BJ (cell line): ENCODE data around the gene DDX54. TPM values are rescaled to one million over a fixed set of nuclear protein-coding genes. Genes with fewer than 3 reads are reported as not detected.

Experiments used
- CTCF ChIA-PET: fragments of 350-600 bp; formaldehyde crosslinking; extraction: SDS; loops from one replicate; lab custom pipeline; 2021; ENCODE audit warnings: antibody characterized with exemption, inconsistent platforms; lab: Yijun Ruan, JAX
- POLR2A ChIA-PET: fragments of 300-600 bp; sonication (Branson Sonifier 250); formaldehyde crosslinking; extraction: SDS; loops from one replicate; lab custom pipeline; 2021; ENCODE audit warnings: antibody characterized with exemption; lab: Charles Lee
- DNase-seq: peaks from one replicate; pipeline ENCODE4 v3.0.0-alpha.2; 2011; ENCODE audit warnings: low read depth
- H3K27me3 ChIP-seq: 2 replicates; pipeline ENCODE4 v1.6.0; 2011; ENCODE audit warnings: low read length; ENCODE audit not compliant: control insufficient read depth, insufficient read depth
- H3K36me3 ChIP-seq: 2 replicates; pipeline ENCODE4 v1.5.1; 2011; ENCODE audit warnings: low read length; ENCODE audit not compliant: control insufficient read depth, insufficient read depth
- H3K4me3 ChIP-seq: 2 replicates; pipeline ENCODE4 v1.5.1; 2011; ENCODE audit warnings: low read depth, mild to moderate bottlenecking, control low read depth, low read length
- polyA plus RNA-seq: library from polyadenylated mRNA; depleted of rRNA; stranded (reverse); fragments of >200 nt; gene quantifications from 2 replicates; pipeline ENCODE4 v1.2.3, GENCODE V29; 2011
- TF ChIP-seq, protein P1 (sequence below): IDR thresholded peaks from 2 replicates; pipeline ENCODE4 v1.5.1; 2011; ENCODE audit warnings: low read depth, mild to moderate bottlenecking, control low read depth, inconsistent platforms, low read length, moderate library complexity; ENCODE audit not compliant: insufficient read depth

The DDX54 gene
- polyA plus RNA-seq, 1 experiment, result 54.7 TPM

DNA sequence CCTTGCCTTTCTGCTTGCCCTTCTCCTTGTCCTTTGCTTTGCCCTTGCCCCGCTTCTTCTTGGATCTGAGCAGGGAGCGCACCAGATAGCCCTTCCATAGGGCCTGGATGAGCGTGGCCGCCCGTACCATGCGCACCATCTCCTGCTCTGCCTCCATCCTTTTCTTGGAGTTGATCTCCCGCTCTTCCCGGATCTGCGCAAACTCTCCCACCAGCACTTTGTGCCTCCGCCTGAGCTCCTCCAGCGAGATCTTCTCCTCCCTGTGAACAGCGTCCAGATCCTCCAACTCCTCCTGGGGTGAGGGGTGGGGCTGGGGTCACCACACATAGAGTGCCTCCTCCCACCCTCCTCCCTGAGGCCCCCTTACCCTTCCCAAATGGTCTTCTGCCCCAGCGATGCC is 10.3 kb upstream of the DDX54 start:
- Histone ChIP-seq H3K4me3 (no peak overlapping the region), H3K36me3 (peaks cover 8% of the 10 kb centered on the region), H3K27me3 (no peaks in the 10 kb centered on the region)
- CTCF ChIA-PET, result interaction anchor here (1.0 to 3.0 kb wide), 5 partner anchors 9 to 230 kb away, joined by 3 to 14 read pairs (median 5); no protein-coding TSS in a partner anchor
- TF ChIP-seq, protein P1, sequence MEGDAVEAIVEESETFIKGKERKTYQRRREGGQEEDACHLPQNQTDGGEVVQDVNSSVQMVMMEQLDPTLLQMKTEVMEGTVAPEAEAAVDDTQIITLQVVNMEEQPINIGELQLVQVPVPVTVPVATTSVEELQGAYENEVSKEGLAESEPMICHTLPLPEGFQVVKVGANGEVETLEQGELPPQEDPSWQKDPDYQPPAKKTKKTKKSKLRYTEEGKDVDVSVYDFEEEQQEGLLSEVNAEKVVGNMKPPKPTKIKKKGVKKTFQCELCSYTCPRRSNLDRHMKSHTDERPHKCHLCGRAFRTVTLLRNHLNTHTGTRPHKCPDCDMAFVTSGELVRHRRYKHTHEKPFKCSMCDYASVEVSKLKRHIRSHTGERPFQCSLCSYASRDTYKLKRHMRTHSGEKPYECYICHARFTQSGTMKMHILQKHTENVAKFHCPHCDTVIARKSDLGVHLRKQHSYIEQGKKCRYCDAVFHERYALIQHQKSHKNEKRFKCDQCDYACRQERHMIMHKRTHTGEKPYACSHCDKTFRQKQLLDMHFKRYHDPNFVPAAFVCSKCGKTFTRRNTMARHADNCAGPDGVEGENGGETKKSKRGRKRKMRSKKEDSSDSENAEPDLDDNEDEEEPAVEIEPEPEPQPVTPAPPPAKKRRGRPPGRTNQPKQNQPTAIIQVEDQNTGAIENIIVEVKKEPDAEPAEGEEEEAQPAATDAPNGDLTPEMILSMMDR, result no peak
- no peak for DNase-seq
- POLR2A ChIA-PET, result interaction anchor here (0.6 kb wide), 1 partner anchor 1093 kb away, joined by 11 read pairs; no protein-coding TSS in a partner anchor

DNA sequence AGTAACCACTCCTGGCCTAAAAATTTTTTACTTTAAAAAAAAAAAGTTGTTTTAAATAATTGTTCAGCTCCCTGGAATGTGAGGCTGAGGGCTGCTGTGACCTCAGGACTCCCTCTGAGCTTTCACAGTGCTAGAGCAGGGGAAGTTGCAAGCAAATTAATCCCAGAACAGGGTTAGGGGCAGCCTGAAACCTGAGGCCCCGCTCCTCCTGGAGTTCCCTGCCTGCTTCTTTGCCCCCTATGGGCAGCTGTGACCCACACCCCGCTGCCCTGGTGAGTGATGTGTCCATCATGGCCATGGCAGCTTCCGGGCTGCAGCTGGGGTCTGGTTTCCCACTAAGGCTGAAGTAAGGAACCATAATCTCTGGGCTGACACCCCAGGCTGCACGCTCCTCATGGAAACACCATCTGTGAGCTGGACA is 9.7 kb upstream of the DDX54 start:
- ChIA-PET POLR2A (interaction anchor here (0.6 kb wide), 2 partner anchors 1092 to 1761 kb away, joined by 3 to 11 read pairs; no protein-coding TSS in a partner anchor), CTCF (interaction anchor here (0.7 to 3.0 kb wide), 7 partner anchors 10 to 230 kb away, joined by 3 to 14 read pairs (median 5); no protein-coding TSS in a partner anchor)
- Histone ChIP-seq H3K27me3 (no peaks in the 10 kb centered on the region), H3K36me3 (peaks cover 8% of the 10 kb centered on the region), H3K4me3 (no peak overlapping the region)
- TF ChIP-seq, protein P1, result no peak
- no peak for DNase-seq

DNA sequence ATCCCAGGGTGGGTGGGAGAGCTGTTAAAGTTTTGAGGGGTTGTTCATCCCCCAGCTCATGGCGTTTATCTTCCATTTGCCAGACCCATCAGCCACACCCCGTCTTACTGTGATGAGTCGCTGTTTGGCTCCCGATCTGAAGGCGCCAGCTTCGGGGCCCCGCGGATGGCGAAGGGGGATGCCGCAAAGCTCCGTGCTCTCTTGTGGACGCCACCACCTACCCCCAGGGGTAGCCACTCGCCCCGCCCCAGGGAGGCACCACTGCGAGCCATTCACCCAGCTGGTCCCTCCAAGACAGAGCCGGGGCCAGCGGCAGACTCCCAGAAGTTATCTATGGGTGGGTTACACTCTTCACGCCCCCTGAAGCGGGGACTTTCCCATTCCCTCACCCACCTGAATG is 5.9 kb upstream of the DDX54 start:
- ChIA-PET CTCF (no interaction called here), POLR2A (no interaction called here)

GRCh38 chr12:113190761-113191160 is 5.5 kb upstream of the DDX54 start:
- DNase-seq, result no peak
- TF ChIP-seq, protein P1, result no peak
- POLR2A ChIA-PET, result no interaction called here
- CTCF ChIA-PET, result no interaction called here
- no peak overlapping the region for H3K4me3 ChIP-seq
- H3K36me3 ChIP-seq, result peaks cover 8% of the 10 kb centered on the region
- no peaks in the 10 kb centered on the region for H3K27me3 ChIP-seq

More for the DNA sequence above, 5.9 kb upstream of the DDX54 start:
- Histone ChIP-seq H3K27me3 (no peaks in the 10 kb centered on the region), H3K4me3 (no peak overlapping the region), H3K36me3 (peaks cover 8% of the 10 kb centered on the region)
- DNase-seq, result no peak
- TF ChIP-seq, protein P1, result no peak

DNA sequence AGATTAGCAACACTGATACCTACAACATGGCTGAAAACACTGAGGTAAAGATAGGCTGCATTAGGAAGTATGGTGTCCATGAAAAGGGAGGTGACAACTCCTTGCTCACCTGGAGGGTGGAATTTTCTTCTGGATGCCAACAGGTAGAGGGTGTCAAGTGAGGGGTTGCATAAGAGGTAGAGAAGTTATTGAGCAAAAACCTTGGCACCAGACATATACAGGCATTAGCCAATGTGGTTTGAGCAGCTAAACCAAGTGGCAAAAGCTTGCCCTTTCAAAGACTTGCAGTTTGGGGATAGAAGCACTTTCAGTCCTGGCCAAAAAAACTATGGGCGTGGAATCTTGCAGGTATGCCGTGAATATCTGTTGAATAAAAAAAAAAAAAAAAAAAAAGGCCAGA is 4.1 kb upstream of the DDX54 start:
- no peak for DNase-seq
- ChIA-PET CTCF (no interaction called here), POLR2A (interaction anchor here (0.6 kb wide), 1 partner anchor 63 kb away, joined by 3 read pairs; no protein-coding TSS in a partner anchor)
- Histone ChIP-seq H3K36me3 (peaks cover 8% of the 10 kb centered on the region), H3K4me3 (no peak overlapping the region), H3K27me3 (no peaks in the 10 kb centered on the region)
- TF ChIP-seq, protein P1, result no peak
